Neuronal stem cell (in vitro differentiated cells): ENCODE results near the gene PLA2G4B.

Experiments used
- DNase-seq: peaks from one replicate; pipeline ENCODE4 v3.0.0-alpha.2; 2013; ENCODE audit warnings: low spot score
- H2AFZ ChIP-seq: one replicate; pipeline ENCODE4 v1.6.1; 2013; ENCODE audit warnings: mild to moderate bottlenecking, low read length, inconsistent platforms
- H2AK5ac ChIP-seq: 2 replicates; pipeline ENCODE4 v1.6.1; 2013; ENCODE audit warnings: low read depth, mild to moderate bottlenecking, inconsistent platforms, low read length, moderate library complexity, mixed read lengths
- H2BK120ac ChIP-seq: 2 replicates; pipeline ENCODE4 v1.6.1; 2013; ENCODE audit warnings: low read depth, mild to moderate bottlenecking, inconsistent platforms, low read length, moderate library complexity, mixed read lengths
- H2BK12ac ChIP-seq: one replicate; pipeline ENCODE4 v1.6.1; 2013; ENCODE audit warnings: low read length, inconsistent platforms
- H2BK15ac ChIP-seq: 2 replicates; pipeline ENCODE4 v1.6.1; 2013; ENCODE audit warnings: mild to moderate bottlenecking, low read length, inconsistent platforms, mixed read lengths
- H2BK5ac ChIP-seq: one replicate; pipeline ENCODE4 v1.6.1; 2013; ENCODE audit warnings: inconsistent platforms, mild to moderate bottlenecking, low read length, moderate library complexity
- H3K14ac ChIP-seq: one replicate; pipeline ENCODE4 v1.6.1; 2013; ENCODE audit warnings: low read length, inconsistent platforms
- H3K18ac ChIP-seq: 2 replicates; pipeline ENCODE4 v1.6.1; 2013; ENCODE audit warnings: low read length, inconsistent platforms
- H3K23ac ChIP-seq: 2 replicates; pipeline ENCODE4 v1.6.1; 2013; ENCODE audit warnings: low read depth, mild to moderate bottlenecking, mixed read lengths, low read length, inconsistent platforms; ENCODE audit not compliant: poor library complexity
- H3K27ac ChIP-seq: replicated peaks from 3 replicates; pipeline ENCODE4 v1.5.1; 2013; ENCODE audit warnings: low read length, inconsistent platforms
- H3K27me3 ChIP-seq, 3 experiments: 2 replicates each; pipeline ENCODE4 v1.6.1; 2013; ENCODE audit warnings: low read length in 3 of 3, mild to moderate bottlenecking in 2 of 3, inconsistent platforms in 1 of 3, low read depth in 1 of 3, mixed read lengths in 1 of 3, moderate library complexity in 1 of 3; ENCODE audit not compliant: control insufficient read depth in 3 of 3, insufficient read depth in 3 of 3
- H3K36me3 ChIP-seq, 2 donors: replicated peaks in 1 of 2; 2 replicates each; pipeline ENCODE4 v1.6.1; 2013; ENCODE audit warnings: low read length in 2 of 2; ENCODE audit not compliant: control insufficient read depth in 2 of 2, insufficient read depth in 2 of 2
- H3K4ac ChIP-seq: 2 replicates; pipeline ENCODE4 v1.6.1; 2013; ENCODE audit warnings: inconsistent platforms, mild to moderate bottlenecking, low read length, moderate library complexity
- H3K4me1 ChIP-seq, 2 donors: 1 replicate in 1 of 2; 2 replicates in 1 of 2; pipeline ENCODE4 v1.6.1; 2013; ENCODE audit warnings: low read length in 2 of 2, low read depth in 1 of 2; ENCODE audit not compliant: control insufficient read depth in 2 of 2, insufficient read depth in 1 of 2
- H3K4me2 ChIP-seq: one replicate; pipeline ENCODE4 v1.6.1; 2013; ENCODE audit warnings: mild to moderate bottlenecking, low read length, inconsistent platforms; ENCODE audit not compliant: insufficient read depth, poor library complexity, severe bottlenecking
- H3K4me3 ChIP-seq, 2 donors: 2 replicates each; pipeline ENCODE4 v1.5.1; 2013; ENCODE audit warnings: low read length in 2 of 2, mild to moderate bottlenecking in 2 of 2, inconsistent platforms in 1 of 2, moderate library complexity in 1 of 2
- H3K79me1 ChIP-seq: one replicate; pipeline ENCODE4 v1.6.1; 2013; ENCODE audit warnings: low read depth, mild to moderate bottlenecking, inconsistent platforms, low read length, moderate library complexity
- H3K9ac ChIP-seq: one replicate; pipeline ENCODE4 v1.6.1; 2013; ENCODE audit warnings: mild to moderate bottlenecking, low read depth, low read length, inconsistent platforms; ENCODE audit not compliant: poor library complexity
- H3K9me3 ChIP-seq, 2 donors: replicated peaks in 1 of 2; 2 replicates each; pipeline versions ENCODE3 to v1.6.1; 2013; ENCODE audit warnings: low read length in 2 of 2, mild to moderate bottlenecking in 2 of 2, inconsistent platforms in 1 of 2, low read depth in 1 of 2, mixed read lengths in 1 of 2, moderate library complexity in 1 of 2; ENCODE audit not compliant: control insufficient read depth in 2 of 2, insufficient read depth in 1 of 2
- H4K8ac ChIP-seq: one replicate; pipeline ENCODE4 v1.6.1; 2013; ENCODE audit warnings: low read depth, mild to moderate bottlenecking, inconsistent platforms, low read length, moderate library complexity
- H4K91ac ChIP-seq: one replicate; pipeline ENCODE4 v1.6.1; 2013; ENCODE audit warnings: low read length, low read depth, mild to moderate bottlenecking, inconsistent platforms; ENCODE audit not compliant: poor library complexity
- WGBS, 2 donors: extraction: QIAGEN DNeasy Blood & Tissue Kit; methylation state at CpG; one replicate each; pipeline ENCODE4 v1.1.7; 2013; ENCODE audit warnings: missing lambda C conversion rate in 2 of 2, mixed read lengths in 1 of 2; ENCODE audit not compliant: insufficient read length in 2 of 2, insufficient replicate concordance in 1 of 2; ENCODE audit errors: extremely low coverage in 2 of 2; 5-methylcytosine and 5-hydroxymethylcytosine counted together

PLA2G4B gene

GRCh38 chr15:41824062-41824745 lies 14.4 kb upstream of the PLA2G4B start:
- Histone ChIP-seq H3K27ac (no peak overlapping the region), H2BK120ac (no peak overlapping the region), H3K14ac (no peak overlapping the region), H3K27me3 (no peaks in the 10 kb centered on the region), H3K36me3 (peaks cover 15 to 57% of the 10 kb centered on the region in 2 donors), H3K4me3 (no peak overlapping the region), H4K8ac (no peak overlapping the region), H3K4ac (no peak overlapping the region), H2AFZ (no peak overlapping the region), H3K18ac (no peak overlapping the region), H3K4me2 (no peak overlapping the region), H2BK12ac (no peak overlapping the region), H3K23ac (no peak overlapping the region), H4K91ac (no peak overlapping the region), H2BK5ac (no peak overlapping the region), H3K9ac (no peak overlapping the region), H3K4me1 (peaks cover 5 to 8% of the 10 kb centered on the region in 2 donors), H2BK15ac (no peak overlapping the region), H3K9me3 (no peaks in the 10 kb centered on the region), H3K79me1 (no peaks in the 10 kb centered on the region), H2AK5ac (no peak overlapping the region)
- DNase-seq = no peak
- no CpG with 5 or more reads among the region's 19 CpGs for WGBS, 2 donors

GRCh38 chr15:41825145-41825544 lies 13.5 kb upstream of the PLA2G4B start:
- H3K4me1 ChIP-seq = peaks cover 8% of the 10 kb centered on the region in 2 donors
- H3K4ac ChIP-seq = no peak overlapping the region
- H2BK5ac ChIP-seq = no peak overlapping the region
- H3K4me3 ChIP-seq = no peak overlapping the region
- no peak overlapping the region for H4K8ac ChIP-seq
- no peak overlapping the region for H3K18ac ChIP-seq
- H2BK120ac ChIP-seq = no peak overlapping the region
- H2AK5ac ChIP-seq = no peak overlapping the region
- H3K27ac ChIP-seq = no peak overlapping the region
- no CpG with 5 or more reads among the region's 10 CpGs for WGBS, 2 donors
- H3K14ac ChIP-seq = no peak overlapping the region
- no peaks in the 10 kb centered on the region for H3K9me3 ChIP-seq
- no peaks in the 10 kb centered on the region for H3K27me3 ChIP-seq
- peaks cover 3% of the 10 kb centered on the region for H3K79me1 ChIP-seq
- H3K36me3 ChIP-seq = peaks cover 14 to 58% of the 10 kb centered on the region in 2 donors
- H2AFZ ChIP-seq = no peak overlapping the region
- H4K91ac ChIP-seq = no peak overlapping the region
- H2BK12ac ChIP-seq = no peak overlapping the region
- no peak overlapping the region for H2BK15ac ChIP-seq
- no peak overlapping the region for H3K9ac ChIP-seq
- DNase-seq = no peak
- H3K23ac ChIP-seq = peak overlapping the region; percentile 18
- no peak overlapping the region for H3K4me2 ChIP-seq

- H3K27me3 ChIP-seq = no peaks in the 10 kb centered on the region
- no peak overlapping the region for H3K4me2 ChIP-seq
- no peak overlapping the region for H3K27ac ChIP-seq
- peak overlapping the region; percentile 27 for H3K23ac ChIP-seq
- H3K36me3 ChIP-seq = peaks cover 12 to 59% of the 10 kb centered on the region in 2 donors
- no peak overlapping the region for H3K9ac ChIP-seq
- H4K8ac ChIP-seq = no peak overlapping the region
- no CpG with 5 or more reads among the region's 13 CpGs for WGBS, 2 donors
- H3K4me3 ChIP-seq = no peak overlapping the region
- no peak overlapping the region for H2AK5ac ChIP-seq
- no peak overlapping the region for H2BK15ac ChIP-seq
- H3K4ac ChIP-seq = no peak overlapping the region
- no peak overlapping the region for H3K14ac ChIP-seq
- no peak overlapping the region for H2BK120ac ChIP-seq
- H4K91ac ChIP-seq = no peak overlapping the region
- peaks cover 8% of the 10 kb centered on the region in 2 donors for H3K4me1 ChIP-seq
- no peak overlapping the region for H3K18ac ChIP-seq
- no peak overlapping the region for H2BK12ac ChIP-seq
- no peak for DNase-seq
- H2BK5ac ChIP-seq = no peak overlapping the region
- no peaks in the 10 kb centered on the region for H3K9me3 ChIP-seq
- H2AFZ ChIP-seq = no peak overlapping the region
- H3K79me1 ChIP-seq = peaks cover 3% of the 10 kb centered on the region
Observed at GRCh38 chr15:41825572-41826535, 12.8 kb upstream of the PLA2G4B start.
